Brain microvascular endothelial cell (primary cell): Measurements from ENCODE around the gene RASGRF1.

ENCODE experiments used
- DNase-seq: peaks from one replicate; pipeline ENCODE4 v3.0.0-alpha.2; 2020
- H3K27ac ChIP-seq: fragments of 250-450 bp; sonication (Bioruptor Pico); 2 replicates; pipeline ENCODE4 v1.5.1; 2020; ENCODE audit warnings: mild to moderate bottlenecking, moderate library complexity
- H3K27me3 ChIP-seq: fragments of 250-450 bp; sonication (Bioruptor Pico); replicated peaks from 2 replicates; pipeline ENCODE4 v1.5.1; 2020; ENCODE audit warnings: mild to moderate bottlenecking
- H3K36me3 ChIP-seq: fragments of 250-450 bp; sonication (Bioruptor Pico); replicated peaks from 2 replicates; pipeline ENCODE4 v1.5.1; 2020; ENCODE audit warnings: mild to moderate bottlenecking
- H3K4me3 ChIP-seq: 2 replicates; pipeline ENCODE4 v1.5.1; 2011; ENCODE audit warnings: low read depth, mild to moderate bottlenecking, control low read depth, low read length, moderate library complexity
- CTCF ChIP-seq: IDR thresholded peaks from 2 replicates; pipeline ENCODE4 v1.5.1; 2011; ENCODE audit warnings: low read depth, mild to moderate bottlenecking, moderate library complexity, low read length, control low read depth, inconsistent platforms; ENCODE audit errors: missing control alignments
- in situ Hi-C: cut with HindIII; loops from 2 replicates; pipeline ENCODE4 v1.10.0; 2017; ENCODE audit warnings: low sequenced_read_pairs, low pct_ligation_motif_present

RASGRF1 gene

DNA sequence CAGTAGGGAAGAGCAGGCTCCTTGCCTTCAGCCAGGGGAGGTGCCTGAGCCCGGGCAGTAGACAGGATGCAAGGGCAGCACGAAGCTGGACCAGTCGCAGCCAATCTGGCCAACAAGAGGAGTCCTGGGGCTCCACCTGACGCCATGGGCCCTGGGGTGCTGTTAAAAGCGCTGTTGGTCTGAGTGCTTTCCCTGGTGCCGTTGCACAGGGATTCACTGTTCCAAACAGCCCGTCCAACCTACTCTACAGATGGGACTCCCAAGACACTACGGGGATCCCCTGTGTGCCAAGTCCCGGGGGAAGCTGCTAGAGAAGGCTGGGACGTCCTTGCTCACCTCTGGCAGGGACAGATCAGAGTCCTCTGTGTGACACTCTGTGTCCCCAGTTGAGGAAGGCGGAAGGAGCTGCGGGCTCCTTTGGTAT is 146.4 kb downstream of the RASGRF1 start:
- no peaks in the 10 kb centered on the region for H3K36me3 ChIP-seq
- in situ Hi-C loops: no loop called here
- no peak for TF ChIP-seq CTCF
- H3K4me3 ChIP-seq: peak overlapping the region; percentile 49
- DNase-seq: no peak
- H3K27me3 ChIP-seq: peaks cover 17% of the 10 kb centered on the region
- no peak overlapping the region for H3K27ac ChIP-seq

- DNase-seq: no peak
- in situ Hi-C loops: no loop called here
- no peak overlapping the region for H3K4me3 ChIP-seq
- no peak for TF ChIP-seq CTCF
- H3K27ac ChIP-seq: no peak overlapping the region
- H3K27me3 ChIP-seq: peaks cover 17% of the 10 kb centered on the region
- no peaks in the 10 kb centered on the region for H3K36me3 ChIP-seq
These were observed 146.9 kb downstream of the RASGRF1 start for GRCh38 chr15:78943692-78944091.

GRCh38 chr15:78942741-78943140 is 147.8 kb downstream of the RASGRF1 start:
- in situ Hi-C loops: no loop called here
- no peak overlapping the region for H3K27ac ChIP-seq

DNA sequence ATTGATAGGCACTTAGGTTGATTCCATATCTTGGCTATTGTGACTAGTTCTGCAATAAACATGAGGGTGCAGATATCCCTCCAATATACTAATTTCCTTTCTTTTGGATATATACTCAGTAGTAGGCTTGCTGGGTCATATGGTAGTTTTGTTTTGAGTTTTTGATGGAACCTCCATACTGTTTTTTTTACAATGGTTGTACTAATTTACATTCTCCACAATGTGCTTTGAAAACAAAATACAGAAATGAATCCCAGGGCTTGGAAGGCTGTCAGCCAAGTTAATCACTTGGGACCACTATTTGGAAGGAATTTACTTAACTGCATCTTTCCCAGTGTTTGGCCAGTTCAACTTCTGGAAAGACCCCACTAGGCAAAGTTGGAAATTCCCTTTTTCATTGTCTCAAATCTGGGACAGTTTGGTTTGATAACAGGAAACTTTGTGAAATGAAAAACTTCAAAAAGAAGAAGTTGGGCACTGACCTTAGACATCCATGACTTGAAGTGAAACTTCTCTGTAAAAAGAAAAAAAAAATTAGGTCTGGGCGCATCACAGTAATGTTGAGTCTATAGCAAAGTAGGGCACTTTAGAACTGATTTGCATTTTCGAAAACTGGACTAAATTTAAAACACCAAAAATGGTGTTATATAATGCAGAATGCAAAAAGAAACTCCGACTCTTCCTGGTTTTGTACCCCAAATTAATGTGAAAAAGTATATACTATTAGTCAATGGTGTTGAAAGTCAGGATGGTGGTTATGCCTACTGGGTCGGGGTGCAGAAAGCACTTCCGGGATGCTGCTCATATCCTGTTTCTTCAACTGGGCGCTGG is 151.7 kb downstream of the RASGRF1 start:
- in situ Hi-C loops: no loop called here
- H3K36me3 ChIP-seq: no peaks in the 10 kb centered on the region
- no peak overlapping the region for H3K4me3 ChIP-seq
- peaks cover 6% of the 10 kb centered on the region for H3K27me3 ChIP-seq
- TF ChIP-seq CTCF: no peak
- no peak overlapping the region for H3K27ac ChIP-seq
- DNase-seq: no peak

More at GRCh38 chr15:78942741-78943140, 147.8 kb downstream of the RASGRF1 start:
- H3K36me3 ChIP-seq: no peaks in the 10 kb centered on the region
- no peak for DNase-seq
- peaks cover 17% of the 10 kb centered on the region for H3K27me3 ChIP-seq
- H3K4me3 ChIP-seq: no peak overlapping the region
- TF ChIP-seq CTCF: no peak

GRCh38 chr15:78937132-78937739 is 153.3 kb downstream of the RASGRF1 start:
- H3K4me3 ChIP-seq: no peak overlapping the region
- no peak for DNase-seq
- no peak overlapping the region for H3K27ac ChIP-seq
- no peaks in the 10 kb centered on the region for H3K27me3 ChIP-seq
- in situ Hi-C loops: no loop called here
- H3K36me3 ChIP-seq: no peaks in the 10 kb centered on the region
- TF ChIP-seq CTCF: no peak
